GM18498 (cell line): ENCODE results near the gene WNT9B.

Experiments used
- ATAC-seq: cut with Tn5 transposase; IDR thresholded peaks from one replicate; pipeline ENCODE4 v1.9.1; 2021; ENCODE audit warnings: mild to moderate bottlenecking, moderate library complexity; ENCODE audit not compliant: unreplicated experiment

Gene WNT9B, protein sequence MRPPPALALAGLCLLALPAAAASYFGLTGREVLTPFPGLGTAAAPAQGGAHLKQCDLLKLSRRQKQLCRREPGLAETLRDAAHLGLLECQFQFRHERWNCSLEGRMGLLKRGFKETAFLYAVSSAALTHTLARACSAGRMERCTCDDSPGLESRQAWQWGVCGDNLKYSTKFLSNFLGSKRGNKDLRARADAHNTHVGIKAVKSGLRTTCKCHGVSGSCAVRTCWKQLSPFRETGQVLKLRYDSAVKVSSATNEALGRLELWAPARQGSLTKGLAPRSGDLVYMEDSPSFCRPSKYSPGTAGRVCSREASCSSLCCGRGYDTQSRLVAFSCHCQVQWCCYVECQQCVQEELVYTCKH

DNA sequence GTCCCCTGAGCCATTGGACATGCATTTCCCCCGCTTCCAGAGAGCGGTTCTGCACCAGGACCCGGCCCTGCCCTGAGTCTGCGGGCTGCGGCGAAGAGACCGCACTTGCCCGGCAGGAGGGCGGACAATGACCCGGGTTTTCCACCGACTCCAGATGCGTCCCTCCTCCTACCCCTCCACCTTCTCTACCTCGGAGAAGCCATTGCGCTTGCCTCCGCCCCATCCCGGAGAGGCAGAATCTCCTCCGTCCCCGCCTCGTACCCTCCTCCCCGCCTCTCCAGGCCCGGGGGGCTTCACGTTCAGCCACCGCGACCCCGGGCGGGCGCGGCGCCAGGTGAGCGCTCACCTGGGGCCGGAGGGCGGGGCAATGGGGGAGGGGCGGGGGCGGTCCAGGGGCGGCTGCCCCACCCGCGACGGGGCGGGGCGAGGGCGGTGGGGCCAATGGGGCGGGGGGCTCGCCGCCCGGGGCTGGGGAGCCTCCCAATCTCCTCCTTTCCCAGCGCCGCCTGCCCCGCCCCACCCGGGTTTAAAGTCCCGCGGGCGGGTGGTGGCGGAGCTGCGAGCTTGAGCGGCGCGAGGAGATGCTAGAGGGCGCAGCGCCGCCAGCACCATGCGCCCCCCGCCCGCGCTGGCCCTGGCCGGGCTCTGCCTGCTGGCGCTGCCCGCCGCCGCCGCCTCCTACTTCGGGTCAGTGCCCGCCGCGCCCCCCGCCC, at the start of gene WNT9B:
Gene WNT9B (plus strand): TSS at position 555 of the 713 bp plus-strand sequence. CDS start 56 bp downstream, at position 611.
- no peak for ATAC-seq

DNA sequence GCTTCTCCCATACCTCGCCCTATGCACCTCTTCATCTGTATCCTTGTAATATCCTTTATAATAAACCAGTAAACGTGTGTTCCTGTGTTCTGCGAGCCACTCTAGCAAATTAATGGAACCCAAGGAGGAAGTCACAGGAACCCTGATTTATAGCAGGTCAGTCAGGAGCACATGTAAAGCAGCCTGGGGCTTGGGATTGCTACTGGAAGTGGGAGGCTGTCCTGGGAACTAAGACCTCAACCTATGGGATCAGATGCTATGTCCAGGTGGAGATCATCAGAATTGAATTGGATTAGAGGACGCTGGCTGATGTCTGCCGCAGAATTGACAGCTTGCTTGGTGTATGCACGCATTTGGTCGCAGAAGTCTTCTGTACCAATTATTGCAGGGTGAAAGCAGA, 48.6 kb upstream of the WNT9B start:
- no peak for ATAC-seq

DNA sequence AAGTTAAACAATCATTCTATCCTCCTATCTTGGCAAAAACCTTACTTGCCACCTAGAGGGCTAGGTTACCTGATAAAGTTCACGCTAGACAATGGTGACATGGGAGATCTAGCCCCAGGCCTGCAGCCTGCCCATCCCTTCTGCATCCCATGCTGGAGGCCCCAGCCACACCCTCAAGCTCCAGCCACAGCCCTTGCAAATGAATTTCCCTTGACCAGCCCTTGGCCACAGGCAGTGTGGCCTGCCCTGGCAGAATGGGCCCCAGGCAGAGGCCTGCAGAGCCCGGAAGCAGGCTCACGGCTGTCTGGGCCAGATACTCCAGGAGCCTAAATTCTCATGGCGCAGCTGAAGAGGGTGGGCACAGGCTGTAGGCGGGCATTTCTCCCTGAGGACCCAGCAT, 47.8 kb upstream of the WNT9B start:
- no peak for ATAC-seq

DNA sequence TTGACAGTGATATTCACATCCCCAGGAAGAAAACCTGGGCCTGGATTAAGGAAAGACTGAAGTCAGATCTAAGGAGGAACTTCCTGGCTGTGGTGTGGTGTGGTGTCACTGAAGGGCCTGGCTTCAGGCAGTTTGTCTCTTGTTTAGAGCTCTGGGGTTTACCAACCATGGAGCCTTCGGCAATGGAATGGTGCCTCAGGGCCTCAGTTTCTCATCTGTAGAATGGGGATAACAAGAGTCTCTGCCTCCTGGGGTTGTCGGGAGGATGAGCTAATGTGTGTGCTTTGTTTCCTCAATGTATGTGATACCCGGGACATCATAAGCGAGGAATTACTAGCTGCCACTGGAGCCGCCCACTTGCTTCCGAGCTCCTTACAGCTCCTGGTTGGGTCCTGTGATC, 45.6 kb upstream of the WNT9B start:
- ATAC-seq: no peak

DNA sequence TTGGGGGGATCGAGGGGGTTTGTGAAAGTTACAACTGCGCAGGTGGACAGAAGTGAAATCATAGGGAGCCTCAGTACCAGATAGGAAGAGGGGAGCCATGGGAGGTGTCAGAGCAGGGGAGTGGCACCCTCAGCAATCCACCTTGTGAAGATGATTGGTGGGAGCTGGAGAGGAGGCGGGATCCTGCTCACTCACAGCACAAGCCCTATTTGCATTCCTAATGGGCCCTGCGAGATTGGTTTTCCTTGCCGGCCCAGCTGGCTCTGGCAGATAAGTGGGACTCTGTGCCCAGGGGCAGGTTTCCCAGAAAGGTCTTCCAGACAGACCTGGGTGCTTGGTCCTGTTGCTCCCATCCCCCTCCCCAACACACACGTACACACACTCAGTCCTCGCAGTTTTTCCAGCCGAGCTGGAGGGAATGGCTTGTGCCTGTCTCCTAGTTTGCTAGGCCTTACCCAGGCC, 42.2 kb upstream of the WNT9B start:
- ATAC-seq: no peak

DNA sequence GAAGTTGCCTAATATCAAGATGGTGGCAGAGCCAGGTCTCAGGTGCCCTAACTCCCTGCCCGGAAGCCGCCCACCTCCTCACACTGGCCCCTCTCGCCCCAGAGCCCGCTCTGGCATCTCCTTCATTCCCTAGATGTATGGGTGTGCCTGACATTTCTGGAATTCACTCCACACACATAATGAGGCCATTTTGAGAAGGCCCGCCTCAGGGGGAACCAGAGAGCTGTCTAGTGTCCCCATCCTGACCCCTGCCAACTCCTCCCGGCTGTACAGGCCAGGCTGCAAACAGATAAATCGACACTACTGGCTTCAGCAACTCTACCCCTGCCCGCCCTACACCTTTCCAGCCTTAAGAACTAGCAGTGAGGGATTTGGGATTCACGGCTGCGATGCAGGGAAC, 40.5 kb upstream of the WNT9B start:
- no peak for ATAC-seq

DNA sequence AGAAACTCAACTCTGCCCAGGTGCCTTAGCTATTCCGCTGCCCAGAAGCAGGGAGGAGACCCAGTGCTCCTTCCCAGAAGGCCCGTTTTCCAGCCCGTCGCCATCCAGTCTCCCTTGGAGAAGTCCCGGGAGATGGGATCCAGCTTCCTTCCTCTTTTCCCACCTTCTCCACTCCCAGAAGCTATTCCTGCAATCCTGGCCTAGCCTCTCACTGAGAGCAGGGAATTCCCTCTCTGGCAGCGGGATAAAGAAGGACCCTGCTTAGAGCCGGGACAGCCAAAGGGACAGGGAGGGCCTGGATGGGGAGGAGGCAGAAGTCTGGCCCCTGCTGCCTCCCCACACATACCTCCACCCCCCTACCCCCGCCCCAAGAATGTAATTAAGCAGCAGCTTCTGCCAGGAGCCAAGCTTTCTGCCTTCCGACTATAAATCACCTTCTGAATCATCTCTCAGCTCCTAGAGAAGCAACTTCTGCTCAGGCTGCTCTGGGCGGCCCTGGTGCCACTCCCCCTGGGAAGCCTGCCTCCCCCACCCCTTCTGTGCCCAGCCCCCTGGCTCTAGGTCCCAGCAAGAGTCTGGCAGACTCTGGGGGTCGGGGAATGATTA, 39.3 kb upstream of the WNT9B start:
- ATAC-seq: no peak

DNA sequence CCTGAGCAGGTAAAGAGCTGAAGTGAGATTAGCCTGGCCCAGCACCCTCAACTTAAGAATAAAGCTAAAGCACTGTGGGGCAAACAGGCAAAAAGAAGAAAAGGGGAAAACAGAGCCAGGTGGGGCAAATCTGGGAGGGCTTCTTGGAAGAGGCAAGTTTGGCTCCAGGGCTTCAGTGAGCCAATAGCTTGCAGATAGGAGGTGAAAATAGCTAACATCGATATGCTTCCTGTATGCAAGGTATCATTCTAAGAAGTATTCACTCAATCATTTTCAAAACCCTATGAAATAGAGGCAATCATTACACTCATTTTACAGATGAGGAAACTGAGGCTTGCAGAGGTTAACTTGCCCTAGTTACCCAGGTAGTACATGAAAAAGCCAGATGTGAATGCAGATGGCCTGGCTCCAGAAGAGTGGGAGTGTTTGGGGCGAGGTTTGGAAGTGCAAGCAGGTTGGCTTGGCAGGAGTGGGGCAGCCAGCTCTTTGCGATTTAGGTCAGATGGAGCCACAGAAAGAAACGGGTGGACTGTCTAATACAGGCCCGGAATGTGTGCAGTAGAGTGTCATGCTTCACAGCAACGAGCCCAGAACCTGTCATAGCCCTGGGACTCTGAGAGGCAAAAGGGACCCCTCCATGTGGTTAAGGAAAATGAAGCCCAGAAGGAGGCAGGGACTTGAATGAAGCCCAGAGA, 38.6 kb upstream of the WNT9B start:
- no peak for ATAC-seq

DNA sequence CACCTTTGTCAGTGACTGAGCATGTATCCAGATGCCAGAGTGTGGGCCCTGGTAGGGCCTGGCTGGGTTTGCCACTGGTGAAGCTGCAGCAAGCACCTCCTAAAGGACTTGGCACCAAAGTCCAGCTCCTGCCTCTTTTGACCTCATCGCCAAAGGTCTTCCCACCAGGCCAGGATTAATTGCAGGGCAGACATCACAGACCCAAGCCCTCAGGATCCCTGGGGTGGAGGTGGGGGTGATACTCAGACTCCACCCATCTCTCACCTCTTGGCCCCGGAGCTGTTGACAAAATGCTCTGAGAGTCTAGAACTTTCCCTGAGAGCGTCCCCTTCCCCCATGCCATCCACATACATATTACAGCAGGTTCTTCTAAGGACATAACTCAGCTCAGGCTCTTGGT, 37.5 kb upstream of the WNT9B start:
- no peak for ATAC-seq

DNA sequence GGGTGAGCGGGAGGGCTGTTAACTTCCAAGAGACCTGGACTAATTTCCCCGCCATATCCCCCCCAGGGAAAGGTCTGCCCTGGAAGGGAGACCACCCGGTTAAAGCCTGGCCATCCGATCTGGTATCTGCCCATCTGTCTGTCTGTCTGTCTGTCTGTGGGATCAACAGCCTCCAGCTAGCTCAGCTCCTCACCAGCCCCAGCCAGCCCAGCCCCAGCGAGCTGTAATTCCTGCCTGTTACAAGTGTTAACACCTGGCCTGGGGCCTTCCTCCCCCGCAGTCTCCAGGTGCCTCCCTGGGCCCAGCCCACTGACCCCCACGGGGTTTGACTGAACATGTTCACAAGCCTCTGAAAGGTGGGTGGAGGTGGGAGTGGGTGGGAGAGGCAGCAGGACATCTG, 36.9 kb upstream of the WNT9B start:
- ATAC-seq: no peak

DNA sequence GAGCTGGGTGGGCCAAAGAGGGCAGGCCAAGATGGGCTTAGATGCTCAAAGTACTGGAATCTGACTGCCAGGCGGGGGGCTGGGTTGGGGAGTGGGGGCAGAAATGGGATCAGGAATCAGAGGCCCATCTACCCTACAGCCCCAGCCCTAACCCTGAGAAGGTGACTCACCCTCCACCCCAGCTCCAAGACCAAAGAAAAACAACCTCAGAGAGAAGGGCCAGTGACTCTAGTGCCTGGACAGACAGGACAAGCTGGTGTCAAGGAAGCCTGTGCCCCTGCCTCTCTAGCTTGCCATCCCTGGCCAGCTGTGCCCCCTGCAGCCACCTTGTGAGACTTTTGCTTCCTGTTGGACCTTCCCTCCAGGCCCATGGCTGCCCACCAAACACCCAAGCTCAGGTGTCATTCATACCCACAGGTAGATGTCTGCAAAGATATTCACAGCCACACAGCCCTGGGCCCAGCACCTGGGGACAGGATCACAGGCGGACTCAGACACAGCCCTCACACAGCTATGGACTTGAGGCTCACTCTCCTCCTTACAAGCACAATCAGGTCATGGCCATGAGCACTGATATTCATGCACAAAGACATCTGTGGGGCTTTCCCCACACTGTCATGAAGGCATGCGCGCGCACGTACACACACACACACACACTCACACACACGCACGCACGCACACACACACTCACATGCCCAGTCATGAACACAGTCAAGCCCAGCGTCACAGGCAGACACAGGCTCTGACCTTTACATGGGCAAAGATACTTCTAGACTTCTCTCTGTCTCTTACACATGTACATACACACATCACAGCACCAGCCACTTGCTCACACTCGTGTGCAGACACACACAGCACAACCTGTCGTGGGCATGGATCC, 35.7 kb upstream of the WNT9B start:
- ATAC-seq: no peak

DNA sequence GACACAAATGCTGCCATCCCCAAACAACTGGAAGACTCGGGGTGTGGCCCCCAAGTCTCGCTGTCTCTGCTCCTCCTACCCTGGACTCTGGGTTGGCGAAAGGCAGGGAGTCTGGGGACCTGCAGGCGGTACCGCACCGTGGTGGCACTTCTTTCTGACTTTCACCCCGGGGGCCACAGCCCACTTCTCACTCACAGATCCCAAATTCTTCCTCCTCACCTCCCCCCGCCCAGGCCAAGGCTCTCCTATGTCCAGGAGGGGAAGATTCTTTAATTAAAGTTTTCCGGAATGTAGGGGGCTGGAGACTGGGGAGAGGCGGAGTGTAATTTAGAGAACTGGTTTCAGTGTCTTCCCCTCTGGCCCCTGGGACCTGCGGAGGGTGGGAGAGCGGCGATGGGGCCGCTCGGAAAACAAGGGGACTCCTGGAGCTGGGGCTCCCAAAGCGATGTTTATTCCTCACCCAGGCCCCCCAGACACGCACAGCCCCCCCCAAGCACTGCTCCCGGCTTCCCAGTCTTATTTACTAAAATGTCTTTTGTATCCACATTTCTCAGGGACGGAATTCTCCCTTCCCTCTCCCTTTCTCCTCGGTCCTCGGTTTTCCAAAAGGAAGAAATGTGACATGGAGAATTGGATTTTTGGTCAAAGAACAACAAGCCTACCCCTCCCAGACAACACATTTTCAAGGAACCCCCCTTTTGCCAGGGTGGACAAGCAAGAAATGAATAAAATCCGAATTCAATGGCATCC, 34.1 kb upstream of the WNT9B start:
- ATAC-seq: no peak

DNA sequence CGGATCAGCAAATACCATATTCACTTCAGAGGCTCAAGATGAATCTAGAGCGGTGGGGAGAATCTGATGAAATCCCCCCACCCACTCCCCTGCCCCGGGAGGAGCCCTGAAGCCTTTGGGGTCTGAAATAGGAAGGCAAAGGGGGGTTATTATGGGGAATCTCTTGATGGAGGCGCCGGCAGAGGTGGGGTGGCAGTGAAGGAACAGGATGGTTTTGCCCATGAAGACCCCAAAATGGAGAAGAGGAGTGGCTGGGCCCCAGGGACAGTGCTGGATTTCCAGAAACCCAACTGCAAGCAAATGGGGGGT, 33.5 kb upstream of the WNT9B start:
- ATAC-seq: no peak

DNA sequence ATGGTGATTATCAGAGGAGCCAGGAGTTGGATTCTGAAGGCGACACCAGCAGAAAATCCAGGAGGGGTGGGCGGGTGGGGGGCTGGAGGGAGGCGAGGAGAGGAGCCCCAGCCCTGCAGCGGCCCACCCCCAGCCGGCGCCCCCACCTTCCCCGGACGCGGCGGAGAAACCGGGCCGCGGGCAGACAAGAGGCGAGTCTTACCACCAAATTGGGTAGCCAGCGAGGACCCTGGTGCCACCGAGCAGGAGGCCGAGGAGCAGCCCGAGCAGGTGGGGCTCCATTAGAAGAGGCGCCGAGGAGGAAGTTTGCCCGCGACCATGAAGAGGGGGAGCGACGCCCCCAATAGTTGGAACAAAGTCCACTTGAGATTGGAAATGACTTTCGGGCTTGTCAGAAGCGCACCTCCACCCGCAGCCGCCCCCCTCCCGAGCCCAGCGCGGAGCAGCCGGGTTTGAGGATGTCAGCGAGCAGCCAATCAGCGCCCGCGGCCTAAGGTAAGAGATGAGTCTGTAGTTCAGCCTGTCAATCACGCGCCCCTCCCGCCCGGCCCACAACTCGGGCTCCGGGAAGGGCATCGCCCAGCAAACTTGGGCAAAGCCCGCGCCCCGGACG, 33.0 kb upstream of the WNT9B start, which contains the start of gene WNT3:
Gene WNT3 (minus strand): TSS at position 377 of the 613 bp plus-strand sequence. CDS start 95 bp downstream, at position 282.
- ATAC-seq: no peak

DNA sequence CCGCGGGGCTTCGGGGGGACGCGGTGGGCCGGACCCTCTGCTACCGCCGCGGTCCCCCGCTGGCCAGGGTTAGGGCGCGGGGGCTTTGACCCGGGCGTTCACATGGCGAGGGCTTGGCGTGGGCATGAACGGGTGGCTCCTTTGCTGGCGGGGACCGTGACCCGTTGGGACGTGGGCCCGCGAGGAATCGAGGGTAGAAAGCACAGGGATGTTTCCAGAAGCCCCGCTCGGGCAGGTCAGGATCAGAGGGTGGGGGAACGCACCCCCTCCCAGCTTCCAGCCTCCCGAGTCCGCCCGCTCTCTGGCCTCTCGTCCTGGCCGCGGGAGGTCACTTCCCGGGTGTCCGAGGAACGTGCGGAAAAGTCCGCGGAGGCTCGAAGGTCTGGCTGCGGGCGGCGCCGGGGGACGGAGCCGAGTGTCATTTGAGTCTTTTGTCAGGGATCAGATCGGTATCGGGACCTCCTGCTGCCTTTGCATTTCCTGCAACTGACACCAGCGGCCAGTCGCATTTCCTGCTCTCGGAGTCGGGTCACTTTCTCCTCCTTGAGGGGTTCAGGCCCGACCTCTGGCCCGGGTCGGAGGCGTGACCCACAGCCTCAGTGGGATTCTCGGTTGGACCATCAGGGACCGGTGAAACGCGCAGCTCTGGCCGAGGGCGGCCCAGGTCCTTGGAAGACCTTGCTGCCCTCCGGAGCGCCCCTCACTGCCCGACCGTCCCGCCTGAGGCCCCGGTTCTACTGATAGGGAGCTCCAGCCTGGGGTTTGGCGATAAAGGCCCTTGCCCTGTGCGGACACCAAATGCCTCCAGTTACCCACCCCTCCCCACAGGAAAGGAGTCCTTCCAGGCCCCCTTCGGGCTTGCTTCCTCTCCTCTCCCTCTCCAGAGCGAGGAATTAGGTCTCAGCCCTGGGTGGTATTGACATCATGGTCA, 32.2 kb upstream of the WNT9B start:
- no peak for ATAC-seq

DNA sequence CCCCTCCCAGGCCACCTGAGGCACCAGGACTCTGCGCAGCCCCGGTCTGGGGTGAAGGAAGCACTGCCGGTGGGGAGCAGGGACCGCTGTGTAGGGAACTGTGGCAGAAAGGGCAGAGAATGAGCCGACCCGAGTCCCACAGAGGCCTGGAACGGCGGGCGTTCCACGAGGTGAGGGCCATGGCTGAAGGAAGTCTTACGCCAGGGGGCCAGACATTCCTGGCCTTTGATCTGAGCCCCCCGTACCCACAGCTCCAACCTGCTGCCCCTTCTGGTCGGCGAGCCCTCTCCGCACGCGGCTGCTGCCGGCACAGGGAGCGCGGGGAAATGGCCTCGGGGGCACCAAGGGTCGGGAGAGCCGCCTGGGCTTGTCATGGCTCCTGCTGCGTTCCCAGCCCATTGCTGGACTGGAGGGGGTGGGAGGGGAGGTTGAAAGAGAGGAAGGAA, 31.5 kb upstream of the WNT9B start:
- no peak for ATAC-seq

DNA sequence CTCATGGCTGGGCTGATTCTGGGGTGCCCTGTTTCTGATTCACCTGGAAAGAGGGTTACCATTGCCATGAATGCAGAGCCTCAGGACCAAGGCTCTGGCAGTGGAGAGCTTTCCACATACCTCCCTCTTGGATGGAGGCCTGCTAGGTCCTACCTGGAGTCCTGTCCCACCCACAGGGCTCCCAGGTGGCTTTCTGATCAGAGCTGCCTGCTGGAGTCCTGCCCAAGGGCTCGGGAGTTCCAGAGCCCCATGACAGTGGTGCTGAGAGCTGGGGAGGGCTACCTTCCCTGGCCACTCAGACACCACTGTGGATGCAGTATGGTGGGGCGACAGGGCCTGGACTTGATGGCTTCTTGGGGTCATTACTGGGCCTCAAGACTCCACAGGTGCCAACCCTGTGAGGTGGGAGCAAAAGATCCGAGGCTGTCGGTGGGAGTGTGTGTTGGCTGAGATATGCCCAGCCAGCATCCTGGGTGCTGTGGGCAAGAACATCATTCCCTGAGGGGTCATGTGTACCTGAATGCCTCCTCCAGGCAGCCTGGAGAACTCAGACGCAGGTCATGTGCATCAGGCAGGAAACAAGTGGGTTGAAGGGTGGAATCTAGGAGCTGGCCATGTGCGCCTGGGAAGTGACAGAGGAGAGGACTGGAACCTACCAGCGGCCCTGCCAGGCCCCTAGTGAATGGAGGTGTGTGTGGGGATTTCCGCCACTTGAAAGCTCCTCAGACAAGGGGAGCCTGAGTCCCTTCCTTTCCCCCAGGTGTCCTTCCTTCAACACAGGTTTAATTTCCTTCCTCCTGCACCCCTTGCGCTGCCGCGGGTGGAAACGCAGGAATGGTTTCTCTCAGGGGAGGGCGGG, 30.6 kb upstream of the WNT9B start:
- no peak for ATAC-seq
